ENCODE measurements around the gene ZBTB8OS.
"Not testable (repeated sequence)": the region's sequence is repeated elsewhere in the genome, so short reads cannot be mapped to it uniquely, and the experiment has no call there.

The ZBTB8OS gene

DNA sequence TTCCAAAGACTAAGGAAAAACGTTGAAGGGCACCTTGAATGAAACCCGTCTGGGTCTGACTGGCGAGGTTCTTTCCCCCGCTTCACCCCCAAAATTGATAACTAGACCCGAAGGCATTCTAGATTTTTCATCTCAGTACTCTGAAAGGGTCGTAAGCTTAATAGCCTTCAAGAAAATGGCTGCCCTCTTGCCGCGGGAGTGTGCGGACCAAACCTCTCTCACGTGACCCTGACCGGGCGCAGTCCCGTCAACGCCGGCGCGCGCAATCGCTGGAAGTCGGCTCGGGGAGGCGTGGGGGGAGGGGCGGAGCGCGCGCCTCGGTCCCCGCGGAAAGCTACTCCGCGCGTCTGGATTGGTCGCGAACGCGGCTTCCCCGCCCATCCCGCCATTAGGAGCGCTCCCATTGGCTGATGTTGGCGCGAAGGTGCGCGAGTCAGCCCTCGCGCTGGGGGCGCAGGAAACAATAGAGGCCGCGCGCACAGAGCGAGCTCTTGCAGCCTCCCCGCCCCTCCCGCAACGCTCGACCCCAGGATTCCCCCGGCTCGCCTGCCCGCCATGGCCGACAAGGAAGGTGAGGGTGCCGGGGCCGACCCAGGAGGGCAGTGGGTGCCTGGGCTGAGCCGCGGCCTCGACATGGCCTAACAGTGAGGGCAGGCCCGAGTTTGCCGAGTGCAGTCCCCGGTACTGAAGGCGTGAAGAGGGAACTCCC lies 556 bp upstream of the ZBTB8OS start, which contains the start of gene RBBP4:
Gene RBBP4 (plus strand): TSS at position 457 of the 709 bp plus-strand sequence. CDS start 99 bp downstream, at position 556.
- DNase-seq (ENCODE audit: low spot score) = peak; percentile 99

DNA sequence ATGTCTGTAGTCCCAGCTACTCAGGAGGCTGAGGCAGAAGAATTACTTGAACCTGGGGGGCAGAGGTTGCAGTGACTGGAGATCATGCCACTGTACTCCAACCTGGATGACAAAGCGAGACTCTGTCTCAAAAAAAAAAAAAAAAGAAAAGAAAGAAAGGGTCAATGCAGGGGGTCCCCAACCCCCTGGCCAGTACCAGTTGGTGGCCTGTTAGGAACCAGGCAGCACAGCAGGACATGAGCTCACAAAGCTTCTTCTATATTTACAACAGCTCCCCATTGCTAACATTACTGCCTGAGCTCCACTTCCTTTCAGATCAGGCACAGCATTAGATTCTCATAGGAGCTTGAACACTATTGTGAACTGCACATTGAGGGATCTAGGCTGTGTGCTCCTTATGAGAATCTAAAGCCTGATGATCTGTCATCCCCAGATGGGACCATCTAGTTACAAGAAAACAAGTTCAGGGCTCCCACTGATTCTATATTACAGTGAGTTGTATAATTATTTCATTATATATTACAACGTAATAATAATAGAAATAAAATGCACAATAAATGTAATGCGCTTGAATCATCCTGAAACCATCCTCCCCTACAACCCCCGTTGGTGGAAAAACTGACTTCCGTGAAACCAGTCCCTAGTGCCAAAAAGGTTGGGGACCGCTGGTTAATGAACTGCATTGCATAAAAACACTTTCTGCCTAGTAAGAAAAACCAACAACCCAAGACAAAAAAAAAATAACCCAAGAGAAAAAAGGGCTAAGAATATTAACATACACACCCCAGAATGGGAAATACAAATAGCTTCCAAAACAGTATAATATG lies 2.8 kb downstream of the ZBTB8OS start:
- DNase-seq (ENCODE audit: low spot score) = no peak

DNA sequence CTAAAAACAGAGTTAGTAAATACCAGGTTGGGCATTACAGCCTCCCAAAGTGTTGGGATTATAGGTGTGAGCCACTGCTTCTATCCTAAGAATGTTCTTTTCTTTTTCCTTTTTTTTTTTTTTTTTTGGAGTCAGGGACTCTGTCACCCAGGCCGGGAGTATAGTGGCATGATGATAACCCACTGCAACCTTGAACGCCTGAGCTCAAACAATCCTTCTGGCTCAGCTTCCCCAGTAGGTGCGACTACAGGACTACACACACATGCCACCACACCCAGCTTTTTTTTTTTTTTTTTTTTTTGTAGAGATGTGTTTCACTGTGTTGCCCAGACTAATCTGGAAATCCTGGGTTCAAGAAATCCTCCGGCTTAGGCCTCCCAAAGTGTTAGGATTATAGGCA lies 5.9 kb downstream of the ZBTB8OS start:
- DNase-seq (ENCODE audit: low spot score) = no peak

DNA sequence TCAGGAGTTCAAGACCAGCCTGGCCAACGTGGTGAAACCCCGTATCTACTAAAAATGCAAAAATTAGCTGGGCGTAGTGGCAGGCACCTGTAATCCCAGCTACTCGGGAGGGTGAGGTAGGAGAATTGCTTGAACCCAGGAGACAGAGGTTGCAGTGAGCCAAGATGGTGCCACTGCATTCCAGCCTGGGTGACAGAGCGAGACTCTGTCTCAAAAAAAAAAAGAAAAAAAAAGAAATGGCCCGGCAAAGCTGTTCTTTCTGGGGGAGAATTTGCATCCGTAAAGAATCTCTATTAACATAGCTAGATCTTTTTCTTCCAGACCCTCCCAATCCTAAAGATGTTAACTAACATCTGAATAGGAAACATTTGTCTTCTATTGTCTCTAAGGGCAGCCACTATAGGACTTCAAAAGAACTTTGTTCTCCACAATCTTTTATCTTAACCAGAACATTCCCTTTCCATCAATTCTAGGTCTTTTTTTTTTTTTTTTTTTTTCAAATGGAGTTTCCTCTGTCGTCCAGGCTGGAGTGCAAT lies 8.0 kb downstream of the ZBTB8OS start:
- DNase-seq (ENCODE audit: low spot score) = not testable (repeated sequence)

DNA sequence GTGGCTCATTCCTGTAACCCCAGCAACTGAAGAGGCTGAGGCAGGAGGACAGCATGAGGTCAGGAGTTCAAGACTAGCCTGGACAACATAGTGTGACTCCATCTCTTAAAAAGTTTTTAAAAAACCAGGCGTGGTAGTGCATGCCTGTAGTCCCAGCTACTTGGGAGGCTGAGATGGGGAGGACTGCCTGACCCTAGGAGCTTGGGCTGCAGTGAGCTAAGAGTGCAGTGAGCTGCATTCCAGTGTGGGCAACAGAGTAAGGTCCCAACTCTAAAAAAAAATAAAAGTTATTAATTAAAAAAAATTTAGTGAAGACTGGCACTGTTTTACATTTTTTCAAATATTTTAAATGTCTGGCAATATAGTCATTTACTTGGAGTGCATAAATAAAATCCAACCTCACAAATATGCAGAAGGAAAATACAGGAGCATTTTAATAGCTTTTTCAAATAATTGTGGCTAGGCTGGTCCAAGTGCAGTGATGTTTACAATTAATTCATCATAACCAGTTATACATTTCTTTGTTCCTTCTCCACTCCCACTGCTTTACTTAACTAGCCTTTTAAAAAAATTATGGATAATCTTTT lies 10.8 kb downstream of the ZBTB8OS start:
- no peak for DNase-seq (ENCODE audit: low spot score)

DNA sequence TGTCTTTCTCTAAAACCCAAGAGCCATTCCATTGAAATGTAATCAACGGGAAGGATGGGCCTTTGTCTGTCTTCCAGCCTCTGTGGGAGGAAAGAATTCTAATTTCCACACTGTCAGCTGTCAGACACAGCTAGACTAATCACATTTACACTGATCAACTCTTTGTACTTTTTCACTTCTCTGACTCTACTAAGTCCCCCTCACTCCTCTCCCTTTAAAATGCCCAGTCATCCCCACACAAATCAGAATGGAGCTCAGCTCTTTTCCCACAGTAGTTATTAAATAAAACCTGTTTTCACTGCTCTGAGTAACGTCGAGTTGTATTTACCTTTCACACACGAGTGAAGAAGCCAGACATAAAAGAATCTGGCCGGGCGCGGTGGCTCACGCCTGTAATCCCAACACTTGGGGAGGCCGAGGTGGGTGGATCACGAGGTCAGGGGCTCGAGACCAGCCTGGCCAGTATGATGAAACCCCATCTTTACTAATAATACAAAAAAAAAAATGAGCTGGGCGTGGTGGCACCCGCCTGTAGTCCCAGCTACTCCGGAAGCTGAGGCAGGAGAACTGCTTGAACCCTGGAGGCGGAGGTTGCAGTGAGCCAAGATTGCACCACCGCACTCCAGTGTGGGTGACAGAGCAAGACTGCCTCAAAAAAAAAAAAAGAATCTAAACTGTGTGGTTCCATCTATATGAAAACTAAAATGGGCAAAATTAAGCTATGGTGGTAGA lies 13.3 kb downstream of the ZBTB8OS start:
- no peak for DNase-seq (ENCODE audit: low spot score)

DNA sequence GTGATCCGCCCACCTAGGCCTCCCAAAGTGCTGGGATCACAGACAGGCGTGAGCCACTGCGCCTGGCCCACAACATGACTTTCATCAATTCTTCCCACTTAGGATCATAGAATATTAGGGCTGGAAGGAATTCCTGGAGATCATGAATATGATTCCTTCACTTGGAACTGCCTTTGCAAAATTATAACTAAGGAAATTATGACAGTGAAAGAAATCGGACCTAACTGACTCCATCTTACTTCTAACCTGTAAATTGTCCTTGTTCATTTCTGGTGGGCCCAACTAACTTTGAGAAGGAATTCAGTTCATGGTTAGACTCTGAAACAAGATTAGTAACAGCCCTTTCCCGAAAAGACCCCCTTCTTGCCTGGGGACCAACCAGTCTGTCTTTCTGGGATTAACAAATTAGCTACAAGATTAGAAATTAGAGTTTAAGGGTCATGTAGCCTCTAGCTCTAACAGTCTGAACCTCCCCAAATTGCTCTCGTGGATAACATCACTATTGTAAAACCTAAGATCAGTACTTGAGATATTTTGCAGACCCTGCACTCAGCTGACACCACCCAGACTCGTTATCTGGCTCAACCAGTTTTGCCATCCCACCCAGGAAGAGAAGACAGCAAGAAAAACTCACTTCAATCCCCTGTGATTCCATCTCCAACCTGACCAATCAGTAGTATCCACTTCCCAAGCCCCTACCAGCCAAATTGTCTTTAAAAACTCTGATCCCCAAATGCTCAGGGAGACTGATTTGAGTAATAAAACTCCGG lies 14.7 kb downstream of the ZBTB8OS start:
- DNase-seq (ENCODE audit: low spot score) = no peak

DNA sequence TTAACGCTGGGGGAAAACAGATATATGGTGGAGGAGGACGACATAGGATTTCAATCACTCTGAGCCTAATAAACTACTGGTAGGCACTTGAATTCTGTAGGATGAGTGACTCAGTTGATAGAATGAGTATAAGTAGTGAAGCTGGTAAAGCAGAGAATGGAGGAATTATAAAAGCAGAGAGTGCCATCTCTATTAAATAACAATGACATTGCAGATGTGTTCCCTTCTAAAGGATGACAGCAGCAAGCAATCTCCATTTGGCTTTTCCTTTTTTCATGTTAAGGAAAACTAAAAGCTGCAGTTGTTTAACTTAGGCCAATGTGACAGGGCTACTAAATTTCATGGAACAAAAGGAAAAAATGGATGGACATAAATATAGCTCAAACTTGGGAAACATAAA lies 17.5 kb downstream of the ZBTB8OS start:
- no peak for DNase-seq (ENCODE audit: low spot score)

DNA sequence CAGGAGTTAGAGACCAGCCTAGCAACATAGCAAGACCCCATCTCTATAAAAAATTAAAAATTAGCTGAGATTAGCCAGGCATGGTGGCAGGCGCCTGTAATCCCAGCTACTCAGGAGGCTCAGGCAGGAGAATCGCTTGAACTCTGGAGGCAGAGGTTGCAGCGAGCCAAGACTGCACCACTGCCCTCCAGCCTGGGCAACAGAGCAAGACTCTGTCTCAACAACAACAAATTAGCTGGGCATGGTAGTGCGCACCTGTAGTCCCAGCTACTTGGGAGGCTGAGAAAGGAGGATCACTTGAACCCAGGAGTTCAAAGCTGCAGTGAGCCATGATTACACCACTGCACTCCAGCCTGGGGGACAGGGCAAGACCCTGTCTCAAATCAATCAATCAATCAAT lies 20.2 kb downstream of the ZBTB8OS start:
- DNase-seq (ENCODE audit: low spot score) = not testable (repeated sequence)

DNA sequence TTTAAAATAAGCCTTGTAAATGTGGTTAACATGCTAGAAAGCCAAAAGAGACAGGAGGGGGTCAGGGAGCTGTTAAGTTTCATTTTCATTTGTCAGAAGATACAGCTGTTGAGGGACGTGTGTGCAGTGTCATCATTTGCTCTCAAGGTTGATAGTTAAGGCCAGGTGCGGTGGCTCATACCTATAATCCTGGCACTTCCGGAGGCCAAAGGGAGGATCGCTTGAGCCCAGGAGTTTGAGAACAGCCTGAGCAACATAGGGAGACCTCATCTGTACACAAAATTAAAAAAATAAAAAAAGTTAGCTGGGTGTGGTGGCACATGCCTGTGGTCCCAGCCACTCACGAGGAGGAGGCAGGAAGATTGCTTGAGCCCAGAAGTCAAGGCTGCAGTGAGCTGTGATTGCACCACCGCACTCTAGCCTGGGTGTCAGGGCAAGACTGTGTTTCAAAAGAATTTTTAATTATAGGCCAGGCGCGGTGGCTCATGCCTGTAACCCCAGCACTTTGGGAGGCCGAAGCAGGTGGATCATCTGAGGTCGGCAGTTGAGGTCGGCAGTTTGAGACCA lies 22.7 kb downstream of the ZBTB8OS start:
- peak; percentile 22 for DNase-seq (ENCODE audit: low spot score)

DNA sequence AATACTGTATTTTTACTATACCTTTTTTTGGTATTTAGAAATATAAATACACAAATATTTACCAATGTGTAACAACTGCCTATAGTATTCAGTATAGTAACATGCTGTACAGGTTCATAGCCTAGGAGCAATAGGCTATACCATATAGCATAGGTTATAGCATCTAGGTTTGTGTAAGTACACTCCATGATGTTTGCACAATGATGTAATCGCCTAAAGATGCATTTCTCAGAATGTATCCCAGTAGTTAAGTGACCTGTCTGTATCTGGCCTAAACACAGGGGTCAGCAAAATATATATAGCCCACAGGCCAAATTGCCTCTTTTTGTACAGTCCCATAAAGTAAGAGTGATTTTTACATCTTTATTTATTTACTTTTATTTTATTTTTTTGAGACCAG lies 24.2 kb downstream of the ZBTB8OS start:
- DNase-seq (ENCODE audit: low spot score) = no peak

DNA sequence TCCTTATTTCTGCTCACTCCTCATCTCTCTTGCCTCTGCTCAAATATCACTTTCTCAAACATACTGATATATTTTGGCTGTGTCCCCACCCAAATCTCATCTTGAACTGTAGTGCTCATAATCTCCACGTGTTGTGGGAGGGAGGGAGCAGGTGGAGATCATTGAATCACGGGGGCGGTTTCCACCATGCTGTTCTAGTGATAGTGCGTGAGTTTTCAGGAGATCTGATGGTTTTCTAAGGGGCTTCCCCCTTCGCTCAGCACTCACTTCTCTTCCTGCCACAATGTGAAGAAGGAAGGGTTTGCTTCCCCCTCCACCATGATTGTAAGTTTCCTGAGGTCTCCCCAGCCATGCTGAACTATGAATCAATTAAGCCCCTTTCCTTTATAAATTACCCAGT lies 26.6 kb downstream of the ZBTB8OS start:
- DNase-seq (ENCODE audit: low spot score) = no peak

DNA sequence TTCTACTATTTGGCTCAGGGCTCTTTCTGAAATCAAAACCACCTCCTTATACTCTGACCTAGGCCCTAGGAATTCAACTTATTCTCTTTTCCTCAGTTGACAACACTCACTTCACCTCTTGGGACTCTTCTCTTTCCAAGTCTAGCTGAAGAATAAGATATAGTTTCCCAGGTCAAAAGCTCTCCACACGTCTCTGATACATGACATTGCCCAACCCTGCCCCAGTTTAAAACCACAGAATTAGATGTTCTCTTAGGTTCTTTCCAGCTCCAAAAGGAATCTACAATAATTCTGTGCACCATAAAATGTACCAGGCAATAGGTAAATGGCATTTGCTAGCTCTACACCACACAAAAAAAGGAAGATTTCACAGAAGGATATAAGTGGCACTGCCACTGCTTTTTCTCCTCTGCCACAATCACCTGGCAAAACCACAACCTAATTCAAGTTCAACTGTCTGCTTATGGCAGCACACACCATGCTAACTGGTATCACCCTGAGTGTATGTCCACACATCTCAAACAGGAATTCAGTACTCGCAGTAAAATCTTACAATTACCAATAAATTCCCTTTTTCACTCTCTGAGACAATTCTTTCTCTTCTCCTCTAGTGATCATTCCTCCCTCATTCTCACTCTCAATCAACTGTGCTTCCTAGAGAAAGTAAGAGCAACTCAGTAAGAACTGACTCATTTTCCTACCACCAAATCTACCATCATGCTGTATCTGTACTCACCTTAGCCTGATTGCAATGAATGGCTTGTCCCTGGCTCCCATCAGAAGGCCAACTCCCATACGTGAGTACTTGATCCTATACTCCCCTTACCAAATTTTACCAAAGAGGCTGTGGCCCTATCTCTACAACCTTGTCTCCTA lies 27.3 kb downstream of the ZBTB8OS start:
- no peak for DNase-seq (ENCODE audit: low spot score)

DNA sequence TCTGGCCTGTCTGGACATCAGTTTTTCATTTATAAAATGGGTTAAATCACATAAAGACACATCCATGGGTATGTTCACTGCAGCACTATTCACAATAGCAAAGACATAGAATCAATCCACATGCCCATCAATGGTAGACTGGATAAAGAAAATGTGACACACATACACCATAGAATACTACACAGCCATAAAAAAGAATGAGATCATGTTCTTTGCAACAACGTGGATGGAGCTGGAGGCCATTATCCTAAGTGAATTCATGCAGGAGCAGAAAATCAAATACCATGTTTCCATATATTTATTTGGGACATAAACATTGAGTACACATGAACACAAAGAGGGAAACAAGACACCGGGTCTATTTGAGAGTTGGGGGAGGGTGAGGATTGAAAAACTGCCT lies 28.1 kb downstream of the ZBTB8OS start:
- no peak for DNase-seq (ENCODE audit: low spot score)

DNA sequence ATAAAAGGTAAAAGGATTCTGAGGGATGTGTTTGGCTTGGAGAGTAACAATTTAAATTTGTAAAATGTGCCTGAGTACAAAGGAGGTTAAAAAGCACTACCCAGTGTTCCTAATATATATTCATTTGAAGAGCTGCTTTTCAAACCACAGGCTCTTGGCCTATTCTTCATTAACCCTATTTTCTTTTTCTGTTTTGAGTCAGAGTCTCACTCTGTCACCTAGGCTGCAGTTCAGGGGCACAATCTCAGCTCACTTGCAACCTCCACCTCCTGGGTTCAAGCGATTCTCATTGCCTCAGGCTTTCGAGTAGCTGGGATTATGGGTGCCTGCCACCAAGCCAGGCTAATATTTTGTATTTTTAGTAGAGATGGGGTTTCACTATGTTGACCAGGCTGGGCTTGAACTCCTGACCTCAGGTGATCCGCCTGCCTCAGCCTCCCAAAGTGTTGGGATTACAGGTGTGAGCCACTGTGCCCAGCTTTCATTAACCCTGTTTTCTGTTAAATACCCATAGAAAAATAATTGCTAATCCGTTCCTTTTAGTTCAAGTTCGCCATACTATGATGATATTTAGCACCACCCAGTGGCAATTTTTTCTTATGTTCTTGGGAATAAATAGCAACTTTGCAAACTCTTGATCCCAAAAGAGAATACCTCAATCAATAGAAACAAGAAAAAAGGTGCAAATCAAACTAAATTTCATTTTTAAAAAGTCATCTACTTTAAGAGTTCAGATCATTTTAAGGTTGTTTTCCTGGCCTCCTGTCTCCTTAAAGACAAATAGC lies 30.5 kb downstream of the ZBTB8OS start:
- DNase-seq (ENCODE audit: low spot score) = no peak

DNA sequence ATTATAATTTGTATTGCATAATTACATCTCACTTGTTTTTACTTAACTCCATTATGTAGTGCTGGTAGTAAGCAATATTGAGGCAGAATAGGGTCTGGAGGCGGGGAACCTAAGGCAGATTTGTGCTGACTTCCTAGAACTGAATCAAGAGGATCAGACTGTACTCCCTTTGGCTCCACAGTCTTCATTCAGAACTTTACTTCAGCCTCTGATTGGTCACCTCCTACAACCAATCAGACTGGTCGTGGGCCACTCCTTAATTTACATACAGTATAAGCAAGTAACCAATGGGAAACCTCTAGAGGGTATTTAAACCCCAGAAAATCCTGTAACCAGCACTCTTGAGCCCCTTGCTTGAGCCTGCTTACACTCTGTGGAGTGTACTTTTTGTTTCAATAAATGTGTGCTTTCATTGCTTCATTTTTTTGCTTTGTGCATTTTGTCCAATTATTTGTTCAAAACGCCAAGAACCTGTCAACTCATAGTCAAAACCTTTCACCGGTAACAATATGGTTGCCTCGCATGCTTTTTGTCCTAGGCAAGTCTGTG lies 31.6 kb downstream of the ZBTB8OS start:
- DNase-seq (ENCODE audit: low spot score) = no peak

DNA sequence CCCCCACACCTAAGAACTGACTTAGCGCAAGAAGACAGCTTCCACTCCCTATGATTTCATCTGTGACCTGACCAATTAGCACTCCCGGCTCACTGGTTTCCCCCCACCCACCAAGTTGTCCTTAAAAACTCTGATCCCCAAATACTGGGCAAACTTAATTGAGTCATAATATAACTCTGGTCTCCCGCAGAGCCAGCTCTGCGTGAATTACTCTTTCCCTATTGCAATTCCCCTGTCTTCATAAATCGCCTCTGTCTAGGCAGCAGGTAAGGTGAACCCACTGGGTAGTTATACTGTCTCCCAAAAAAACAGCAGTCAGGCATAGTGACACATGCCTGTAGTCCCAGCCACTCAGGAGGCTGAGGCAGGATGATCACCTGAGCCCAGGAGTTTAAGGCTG lies 36.9 kb downstream of the ZBTB8OS start:
- DNase-seq (ENCODE audit: low spot score) = no peak

DNA sequence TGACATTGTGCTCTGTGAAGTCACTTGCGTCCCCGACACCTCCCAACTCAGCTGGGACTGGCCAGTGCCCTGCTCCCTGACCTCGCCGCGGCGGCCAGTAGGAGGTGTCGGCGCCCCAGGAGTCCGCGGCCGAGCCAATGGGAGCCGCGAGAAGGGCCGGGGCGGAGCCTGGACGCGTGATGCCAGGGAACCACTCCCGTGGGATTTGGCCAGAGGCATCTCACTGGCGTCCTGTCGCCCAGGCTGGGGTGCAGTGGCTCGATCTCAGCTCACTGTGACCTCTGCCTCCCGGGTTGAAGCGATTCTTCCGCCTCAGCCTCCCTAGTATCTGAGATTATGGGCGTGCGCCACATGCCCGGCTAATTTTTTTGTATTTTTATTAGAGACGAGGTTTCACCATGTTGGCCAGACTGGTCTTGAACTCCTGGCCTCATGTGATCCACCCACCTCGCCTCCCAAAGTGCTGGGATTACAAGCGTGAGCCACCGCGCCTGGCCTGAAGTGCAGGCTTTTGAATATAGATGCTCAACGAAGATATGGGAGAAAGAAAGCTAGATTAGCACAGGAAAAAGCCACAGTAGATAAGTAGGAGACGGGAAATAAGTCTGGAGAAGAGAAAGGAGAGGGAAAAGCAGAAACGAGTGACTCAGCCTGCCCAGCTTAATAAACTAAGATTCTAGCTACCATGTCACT lies 38.0 kb downstream of the ZBTB8OS start:
- DNase-seq (ENCODE audit: low spot score) = peak; percentile 30
